ENCODE measurements around the gene EPRS1.

- TF ChIP-seq POLR2A (IDR thresholded peaks at IDR 0.05; ENCODE audit: low read depth, low read length) (no peak), POLR2AphosphoS5 (IDR thresholded peaks at IDR 0.05; ENCODE audit: low read depth, low read length) (no peak), TAF1 (IDR thresholded peaks at IDR 0.05; ENCODE audit: borderline replicate concordance, low read depth, low read length) (no peak)
Measured at GRCh38 chr1:220032911-220033310, 13.4 kb downstream of the EPRS1 start.
